Keratinocyte (primary cell): ENCODE results near the gene ERO1B.

ENCODE experiments used
- EZH2 ChIP-seq: IDR thresholded peaks from one replicate; pipeline ENCODE4 v1.6.1; 2012; ENCODE audit warnings: inconsistent platforms, mild to moderate bottlenecking, low read length, moderate library complexity
- TF ChIP-seq, protein P1 (sequence below), 3 experiments: IDR thresholded peaks in 1 of 3; conservative IDR thresholded peaks in 1 of 3; optimal IDR thresholded peaks in 1 of 3; 2 replicates in 2 of 3; 3 replicates in 1 of 3; pipeline versions ENCODE3 to v1.5.1; 2011; ENCODE audit warnings: low read length in 3 of 3, mild to moderate bottlenecking in 3 of 3, moderate library complexity in 2 of 3, control low read depth in 1 of 3, inconsistent platforms in 1 of 3; ENCODE audit not compliant: insufficient read depth in 2 of 3; ENCODE audit errors: extremely low read depth in 1 of 3

DNA sequence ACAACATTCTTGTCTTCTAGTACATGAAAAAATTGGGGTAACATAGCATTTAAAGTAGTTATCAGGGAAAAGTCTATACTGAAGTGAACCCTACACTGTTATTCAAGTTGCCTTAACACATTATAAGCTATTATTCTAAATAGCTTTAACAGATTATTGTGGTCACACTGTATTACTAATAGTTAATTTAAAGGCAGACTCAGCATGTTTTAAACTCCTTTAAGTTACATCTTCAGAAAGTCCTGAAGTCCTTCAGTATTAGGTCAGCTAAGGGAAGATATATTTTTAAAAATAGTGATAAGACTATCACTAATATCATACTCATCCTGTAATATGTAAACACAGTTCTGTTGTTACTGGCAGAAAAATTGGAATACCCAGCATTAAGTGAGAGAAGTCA, 72.0 kb downstream of the ERO1B start:
- TF ChIP-seq, protein P1, sequence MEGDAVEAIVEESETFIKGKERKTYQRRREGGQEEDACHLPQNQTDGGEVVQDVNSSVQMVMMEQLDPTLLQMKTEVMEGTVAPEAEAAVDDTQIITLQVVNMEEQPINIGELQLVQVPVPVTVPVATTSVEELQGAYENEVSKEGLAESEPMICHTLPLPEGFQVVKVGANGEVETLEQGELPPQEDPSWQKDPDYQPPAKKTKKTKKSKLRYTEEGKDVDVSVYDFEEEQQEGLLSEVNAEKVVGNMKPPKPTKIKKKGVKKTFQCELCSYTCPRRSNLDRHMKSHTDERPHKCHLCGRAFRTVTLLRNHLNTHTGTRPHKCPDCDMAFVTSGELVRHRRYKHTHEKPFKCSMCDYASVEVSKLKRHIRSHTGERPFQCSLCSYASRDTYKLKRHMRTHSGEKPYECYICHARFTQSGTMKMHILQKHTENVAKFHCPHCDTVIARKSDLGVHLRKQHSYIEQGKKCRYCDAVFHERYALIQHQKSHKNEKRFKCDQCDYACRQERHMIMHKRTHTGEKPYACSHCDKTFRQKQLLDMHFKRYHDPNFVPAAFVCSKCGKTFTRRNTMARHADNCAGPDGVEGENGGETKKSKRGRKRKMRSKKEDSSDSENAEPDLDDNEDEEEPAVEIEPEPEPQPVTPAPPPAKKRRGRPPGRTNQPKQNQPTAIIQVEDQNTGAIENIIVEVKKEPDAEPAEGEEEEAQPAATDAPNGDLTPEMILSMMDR (optimal IDR thresholded peaks at IDR 0.05 in 1 of 3, IDR thresholded peaks at IDR 0.05 in 1 of 3, conservative IDR thresholded peaks at IDR 0.05 in 1 of 3; ENCODE audit: extremely low read depth in 1 of 3, insufficient read depth in 2 of 3, low read length in 3 of 3), result no peak
- no peak for TF ChIP-seq EZH2
